ENCODE results near the gene APIP. TPM values are rescaled to one million over a fixed set of nuclear protein-coding genes. Genes with fewer than 3 reads are reported as not detected.

Gene APIP
- total and polyA plus RNA-seq, 7 donors, result 33.0 to 68.5 (median 43.9) TPM

GRCh38 chr11:34893416-34893815, 22.8 kb downstream of the APIP start:
- Histone ChIP-seq H3K4me3 (no peak overlapping the region), H3K4me1 (no peaks in the 10 kb centered on the region), H3K36me3 (peaks cover 0 to 4% (median under 1%) of the 10 kb centered on the region in 4 donors), H3K27me3 (no peaks in the 10 kb centered on the region), H3K9me3 (peaks cover 0 to 2% (median 0%) of the 10 kb centered on the region in 4 donors), H3K27ac (no peak overlapping the region)
- 95 to 99% methylated on average over 1 of the region's 1 CpG for WGBS, 2 donors
- no peak for DNase-seq
- TF ChIP-seq POLR2A (IDR thresholded peaks at IDR 0.05), result no peak
- TF ChIP-seq POLR2AphosphoS5 (IDR thresholded peaks at IDR 0.05), result no peak
- TF ChIP-seq, protein P1, sequence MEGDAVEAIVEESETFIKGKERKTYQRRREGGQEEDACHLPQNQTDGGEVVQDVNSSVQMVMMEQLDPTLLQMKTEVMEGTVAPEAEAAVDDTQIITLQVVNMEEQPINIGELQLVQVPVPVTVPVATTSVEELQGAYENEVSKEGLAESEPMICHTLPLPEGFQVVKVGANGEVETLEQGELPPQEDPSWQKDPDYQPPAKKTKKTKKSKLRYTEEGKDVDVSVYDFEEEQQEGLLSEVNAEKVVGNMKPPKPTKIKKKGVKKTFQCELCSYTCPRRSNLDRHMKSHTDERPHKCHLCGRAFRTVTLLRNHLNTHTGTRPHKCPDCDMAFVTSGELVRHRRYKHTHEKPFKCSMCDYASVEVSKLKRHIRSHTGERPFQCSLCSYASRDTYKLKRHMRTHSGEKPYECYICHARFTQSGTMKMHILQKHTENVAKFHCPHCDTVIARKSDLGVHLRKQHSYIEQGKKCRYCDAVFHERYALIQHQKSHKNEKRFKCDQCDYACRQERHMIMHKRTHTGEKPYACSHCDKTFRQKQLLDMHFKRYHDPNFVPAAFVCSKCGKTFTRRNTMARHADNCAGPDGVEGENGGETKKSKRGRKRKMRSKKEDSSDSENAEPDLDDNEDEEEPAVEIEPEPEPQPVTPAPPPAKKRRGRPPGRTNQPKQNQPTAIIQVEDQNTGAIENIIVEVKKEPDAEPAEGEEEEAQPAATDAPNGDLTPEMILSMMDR (IDR thresholded peaks at IDR 0.05), result no peak
- TF ChIP-seq EP300 (IDR thresholded peaks at IDR 0.05), result no peak
- intact Hi-C loops (cut with DNase I), result no loop called here

GRCh38 chr11:34891611-34892010, 24.6 kb downstream of the APIP start:
- no peak overlapping the region for H3K4me3 ChIP-seq
- TF ChIP-seq, protein P1 (IDR thresholded peaks at IDR 0.05), result no peak
- TF ChIP-seq EP300 (IDR thresholded peaks at IDR 0.05) (no peak), POLR2AphosphoS5 (IDR thresholded peaks at IDR 0.05) (no peak), POLR2A (IDR thresholded peaks at IDR 0.05) (no peak)
- H3K27ac ChIP-seq, result no peak overlapping the region
- H3K4me1 ChIP-seq, result no peaks in the 10 kb centered on the region
- intact Hi-C loops (cut with DNase I), result loop anchor here (2.0 kb wide), 1 partner anchor 303 kb away; no protein-coding TSS in a partner anchor
- peaks cover 0 to 20% (median 2%) of the 10 kb centered on the region in 4 donors for H3K36me3 ChIP-seq
- DNase-seq, result no peak
- no peaks in the 10 kb centered on the region for H3K9me3 ChIP-seq
- 79 to 94% methylated on average over 3 of the region's 3 CpGs for WGBS, 2 donors
- H3K27me3 ChIP-seq, result no peaks in the 10 kb centered on the region

- H3K4me1 ChIP-seq, result no peaks in the 10 kb centered on the region
- no peak overlapping the region for H3K4me3 ChIP-seq
- peaks cover 0 to 22% (median 3%) of the 10 kb centered on the region in 4 donors for H3K36me3 ChIP-seq
- no peak for TF ChIP-seq EP300 (IDR thresholded peaks at IDR 0.05)
- TF ChIP-seq, protein P1 (IDR thresholded peaks at IDR 0.05), result peak in 2 of 4 experiments; percentile 21 to 34
- intact Hi-C loops (cut with DNase I), result loop anchor here (2.0 kb wide), 1 partner anchor 302 kb away; no protein-coding TSS in a partner anchor
- no peak overlapping the region for H3K27ac ChIP-seq
- H3K9me3 ChIP-seq, result no peaks in the 10 kb centered on the region
- 28 to 77% methylated on average over 1 of the region's 1 CpG for WGBS, 2 donors
- H3K27me3 ChIP-seq, result no peaks in the 10 kb centered on the region
- DNase-seq, result no peak
Measured at GRCh38 chr11:34890812-34891211, 25.4 kb downstream of the APIP start.

- 15 to 57% methylated on average over 2 of the region's 2 CpGs for WGBS, 2 donors
- TF ChIP-seq, protein P1 (IDR thresholded peaks at IDR 0.05), result no peak
- TF ChIP-seq POLR2A (IDR thresholded peaks at IDR 0.05) (no peak), EP300 (IDR thresholded peaks at IDR 0.05) (no peak), POLR2AphosphoS5 (IDR thresholded peaks at IDR 0.05) (no peak)
- peaks cover 0 to 22% (median 3%) of the 10 kb centered on the region in 4 donors for H3K36me3 ChIP-seq
- no peak for DNase-seq
- H3K4me1 ChIP-seq, result no peaks in the 10 kb centered on the region
- H3K4me3 ChIP-seq, result no peak overlapping the region
- intact Hi-C loops (cut with DNase I), result loop anchor here (2.0 kb wide), 1 partner anchor 301 kb away; no protein-coding TSS in a partner anchor
- no peaks in the 10 kb centered on the region for H3K27me3 ChIP-seq
- H3K27ac ChIP-seq, result no peak overlapping the region
- no peaks in the 10 kb centered on the region for H3K9me3 ChIP-seq
Measured at GRCh38 chr11:34890089-34890488, 26.1 kb downstream of the APIP start.

DNA sequence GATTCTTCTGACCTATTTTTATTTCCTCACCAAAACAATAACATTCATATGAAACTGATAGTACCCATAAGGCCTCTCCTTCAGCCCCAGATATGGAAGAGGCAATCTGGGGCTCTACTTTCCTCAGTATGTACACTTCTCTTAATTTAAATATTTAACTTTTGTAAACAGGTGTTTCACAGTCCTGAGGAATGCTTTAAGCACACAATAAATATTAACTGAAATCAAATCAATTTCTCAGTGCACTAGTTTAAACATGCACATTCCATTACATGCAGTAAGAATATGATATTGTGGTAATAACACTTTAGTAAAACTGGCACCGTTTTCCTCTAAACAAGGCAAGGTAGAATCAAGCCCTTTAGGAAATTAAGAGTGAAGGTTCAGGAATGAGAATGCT, 28.9 kb downstream of the APIP start:
- intact Hi-C loops (cut with DNase I), result no loop called here
- no peak for TF ChIP-seq POLR2A (IDR thresholded peaks at IDR 0.05)
- no peak for TF ChIP-seq EP300 (IDR thresholded peaks at IDR 0.05)
- no peak for TF ChIP-seq POLR2AphosphoS5 (IDR thresholded peaks at IDR 0.05)
- TF ChIP-seq, protein P1 (IDR thresholded peaks at IDR 0.05), result no peak
- Histone ChIP-seq H3K27ac (no peak overlapping the region), H3K4me3 (no peak overlapping the region), H3K4me1 (no peaks in the 10 kb centered on the region), H3K36me3 (peaks cover 0 to 36% (median 3%) of the 10 kb centered on the region in 4 donors), H3K27me3 (no peaks in the 10 kb centered on the region), H3K9me3 (no peaks in the 10 kb centered on the region)
- 80 to 85% methylated on average over 1 of the region's 1 CpG for WGBS, 2 donors
- DNase-seq, result no peak

Measured in sigmoid colon (tissue), 7 donors.